Measurements from ENCODE around the gene TEX261.

The TEX261 gene

GRCh38 chr2:70990216-70990615, 4.5 kb downstream of the TEX261 start:
- TF ChIP-seq EZH2 (IDR thresholded peaks at IDR 0.05; ENCODE audit: borderline replicate concordance, low read depth, low read length, severe bottlenecking): no peak
- TF ChIP-seq, protein P1, sequence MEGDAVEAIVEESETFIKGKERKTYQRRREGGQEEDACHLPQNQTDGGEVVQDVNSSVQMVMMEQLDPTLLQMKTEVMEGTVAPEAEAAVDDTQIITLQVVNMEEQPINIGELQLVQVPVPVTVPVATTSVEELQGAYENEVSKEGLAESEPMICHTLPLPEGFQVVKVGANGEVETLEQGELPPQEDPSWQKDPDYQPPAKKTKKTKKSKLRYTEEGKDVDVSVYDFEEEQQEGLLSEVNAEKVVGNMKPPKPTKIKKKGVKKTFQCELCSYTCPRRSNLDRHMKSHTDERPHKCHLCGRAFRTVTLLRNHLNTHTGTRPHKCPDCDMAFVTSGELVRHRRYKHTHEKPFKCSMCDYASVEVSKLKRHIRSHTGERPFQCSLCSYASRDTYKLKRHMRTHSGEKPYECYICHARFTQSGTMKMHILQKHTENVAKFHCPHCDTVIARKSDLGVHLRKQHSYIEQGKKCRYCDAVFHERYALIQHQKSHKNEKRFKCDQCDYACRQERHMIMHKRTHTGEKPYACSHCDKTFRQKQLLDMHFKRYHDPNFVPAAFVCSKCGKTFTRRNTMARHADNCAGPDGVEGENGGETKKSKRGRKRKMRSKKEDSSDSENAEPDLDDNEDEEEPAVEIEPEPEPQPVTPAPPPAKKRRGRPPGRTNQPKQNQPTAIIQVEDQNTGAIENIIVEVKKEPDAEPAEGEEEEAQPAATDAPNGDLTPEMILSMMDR (IDR thresholded peaks at IDR 0.05; ENCODE audit: borderline replicate concordance, extremely low read depth, low read length, poor library complexity, severe bottlenecking): no peak
- Histone ChIP-seq H3K9ac (ENCODE audit: low read depth, low read length) (no peak overlapping the region), H3K36me3 (ENCODE audit: insufficient read depth, low read length) (peaks cover 73% of the 10 kb centered on the region), H3K27ac (ENCODE audit: low read length) (no peak overlapping the region), H3K4me1 (ENCODE audit: insufficient read depth, low read length) (peaks cover 29% of the 10 kb centered on the region), H2AFZ (ENCODE audit: low read depth, low read length) (no peak overlapping the region), H3K79me2 (ENCODE audit: insufficient read depth, low read length) (peaks cover 39% of the 10 kb centered on the region), H3K4me2 (ENCODE audit: insufficient read depth, low read length) (no peak overlapping the region), H3K9me3 (ENCODE audit: insufficient read depth, low read length, severe bottlenecking) (no peaks in the 10 kb centered on the region), H3K27me3 (ENCODE audit: insufficient read depth, low read length, poor library complexity) (no peaks in the 10 kb centered on the region), H3K4me3 (ENCODE audit: low read depth in 1 of 2, low read length in 2 of 2) (no peak overlapping the region), H4K20me1 (ENCODE audit: insufficient read depth, low read length) (peaks cover 41% of the 10 kb centered on the region)
- DNase-seq (no peak), ATAC-seq (ENCODE audit: insufficient read depth, low read depth) (no peak)

DNA sequence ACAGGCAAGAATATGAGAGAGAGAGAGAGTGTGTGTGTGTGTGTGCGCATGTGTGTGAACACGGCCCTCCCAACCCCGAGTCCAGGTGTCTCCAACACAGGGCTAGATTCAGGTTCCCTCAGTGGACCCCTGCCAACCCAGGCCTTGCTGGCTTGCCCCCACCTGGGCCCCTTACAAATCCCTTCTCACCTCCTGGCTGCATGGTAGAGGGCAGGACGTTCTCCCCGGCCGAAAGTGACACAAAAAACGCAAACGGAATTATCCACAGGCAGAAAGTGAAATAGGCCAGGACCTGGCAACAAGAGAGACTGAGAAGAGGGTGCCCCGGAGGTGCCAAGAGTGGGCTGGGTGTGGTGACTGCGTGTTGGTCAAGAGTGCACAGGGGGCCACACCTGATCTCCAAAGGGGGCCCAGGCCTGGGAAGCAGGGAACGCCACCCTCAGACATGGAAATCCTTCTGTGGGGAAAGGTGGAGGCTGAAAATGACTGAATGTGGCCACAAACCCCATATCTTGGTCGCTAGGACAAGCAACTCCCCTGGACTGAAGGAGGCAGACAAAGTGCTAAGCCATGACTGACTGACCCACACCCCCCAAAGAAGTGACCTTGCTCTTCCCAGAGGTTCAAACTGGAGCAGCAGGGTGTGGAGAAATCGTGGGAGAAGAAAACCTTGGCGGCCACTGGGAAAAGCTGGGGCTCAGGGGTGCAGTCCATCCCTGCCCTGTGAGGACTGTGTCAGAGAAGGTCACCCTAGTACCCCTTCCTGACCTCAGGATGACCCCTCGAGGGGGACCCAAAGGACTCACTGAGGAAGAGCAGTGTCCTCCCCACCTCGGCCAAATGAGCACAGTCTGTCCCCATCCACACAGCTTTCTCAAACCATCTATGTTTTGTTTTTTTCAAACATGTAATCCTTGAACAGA, 5.7 kb downstream of the TEX261 start:
- no peak overlapping the region for H3K4me3 ChIP-seq (ENCODE audit: low read depth in 1 of 2, low read length in 2 of 2)
- H3K9ac ChIP-seq (ENCODE audit: low read depth, low read length): no peak overlapping the region
- no peak for TF ChIP-seq EZH2 (IDR thresholded peaks at IDR 0.05; ENCODE audit: borderline replicate concordance, low read depth, low read length, severe bottlenecking)
- TF ChIP-seq, protein P1 (IDR thresholded peaks at IDR 0.05; ENCODE audit: borderline replicate concordance, extremely low read depth, low read length, poor library complexity, severe bottlenecking): no peak
- no peak overlapping the region for H3K27ac ChIP-seq (ENCODE audit: low read length)
- ATAC-seq (ENCODE audit: insufficient read depth, low read depth) (no peak), DNase-seq (no peak)
- peaks cover 37% of the 10 kb centered on the region for H4K20me1 ChIP-seq (ENCODE audit: insufficient read depth, low read length)
- H3K36me3 ChIP-seq (ENCODE audit: insufficient read depth, low read length): peaks cover 79% of the 10 kb centered on the region
- H3K27me3 ChIP-seq (ENCODE audit: insufficient read depth, low read length, poor library complexity): no peaks in the 10 kb centered on the region
- no peak overlapping the region for H2AFZ ChIP-seq (ENCODE audit: low read depth, low read length)
- peaks cover 24% of the 10 kb centered on the region for H3K4me1 ChIP-seq (ENCODE audit: insufficient read depth, low read length)
- peaks cover 33% of the 10 kb centered on the region for H3K79me2 ChIP-seq (ENCODE audit: insufficient read depth, low read length)
- no peaks in the 10 kb centered on the region for H3K9me3 ChIP-seq (ENCODE audit: insufficient read depth, low read length, severe bottlenecking)
- no peak overlapping the region for H3K4me2 ChIP-seq (ENCODE audit: insufficient read depth, low read length)

DNA sequence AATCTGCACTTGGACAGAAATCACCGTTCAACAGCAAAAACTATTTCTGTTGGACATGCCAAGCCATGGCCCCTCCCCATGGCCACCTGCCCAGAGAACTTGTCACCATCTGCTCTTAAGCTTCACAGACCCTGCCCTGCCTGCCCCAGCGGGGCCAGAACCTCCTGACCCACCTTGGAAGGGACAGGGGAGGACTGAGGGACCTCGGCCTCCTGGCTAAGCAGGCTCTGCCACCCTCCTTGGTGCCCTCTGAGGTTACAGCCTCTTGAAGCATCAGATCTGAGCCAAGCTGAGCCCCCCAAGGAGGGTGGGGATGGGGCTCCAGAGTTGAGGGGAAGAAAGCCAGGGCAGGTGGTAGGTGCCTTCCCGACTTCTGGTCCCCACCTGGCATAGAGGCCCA, 6.5 kb downstream of the TEX261 start:
- ATAC-seq (ENCODE audit: insufficient read depth, low read depth): no peak
- H3K36me3 ChIP-seq (ENCODE audit: insufficient read depth, low read length): peaks cover 79% of the 10 kb centered on the region
- no peaks in the 10 kb centered on the region for H3K9me3 ChIP-seq (ENCODE audit: insufficient read depth, low read length, severe bottlenecking)
- no peak for TF ChIP-seq EZH2 (IDR thresholded peaks at IDR 0.05; ENCODE audit: borderline replicate concordance, low read depth, low read length, severe bottlenecking)
- TF ChIP-seq, protein P1 (IDR thresholded peaks at IDR 0.05; ENCODE audit: borderline replicate concordance, extremely low read depth, low read length, poor library complexity, severe bottlenecking): no peak
- DNase-seq: no peak
- H3K27me3 ChIP-seq (ENCODE audit: insufficient read depth, low read length, poor library complexity): no peaks in the 10 kb centered on the region
- H3K9ac ChIP-seq (ENCODE audit: low read depth, low read length): no peak overlapping the region
- no peak overlapping the region for H3K27ac ChIP-seq (ENCODE audit: low read length)
- H2AFZ ChIP-seq (ENCODE audit: low read depth, low read length): no peak overlapping the region
- no peak overlapping the region for H3K4me3 ChIP-seq (ENCODE audit: low read depth in 1 of 2, low read length in 2 of 2)
- H3K79me2 ChIP-seq (ENCODE audit: insufficient read depth, low read length): peaks cover 25% of the 10 kb centered on the region
- peaks cover 29% of the 10 kb centered on the region for H4K20me1 ChIP-seq (ENCODE audit: insufficient read depth, low read length)
- peaks cover 15% of the 10 kb centered on the region for H3K4me1 ChIP-seq (ENCODE audit: insufficient read depth, low read length)
- H3K4me2 ChIP-seq (ENCODE audit: insufficient read depth, low read length): no peak overlapping the region
